IMR-90 (cell line): ENCODE data around the gene RAP2B. TPM values are rescaled to one million over a fixed set of nuclear protein-coding genes. Genes with fewer than 3 reads are reported as not detected.

Experiments used
- ATAC-seq: fragments of 200-7000 bp; cut with Tn5 transposase; 2 replicates; pipeline ENCODE4 v1.9.1; 2020; ENCODE audit warnings: low read depth, mild to moderate bottlenecking, moderate library complexity
- BruUV-seq: library from RNA; stranded (reverse); fragments of 400-500 nt; replicated peaks from 2 replicates; lab custom pipeline; 2021; lab: Mats Ljungman, UMichigan
- CTCF ChIA-PET: fragments of 300-600 bp; formaldehyde crosslinking; extraction: SDS; loops from one replicate; lab custom pipeline; 2021; ENCODE audit warnings: antibody characterized with exemption; lab: Yijun Ruan, JAX
- POLR2A ChIA-PET: fragments of 300-600 bp; sonication (Branson Sonifier 250); formaldehyde crosslinking; loops from one replicate; lab custom pipeline; 2022; ENCODE audit warnings: antibody characterized with exemption; ENCODE audit not compliant: unreplicated experiment; lab: Charles Lee
- DNase-seq: peaks from one replicate; pipeline ENCODE4 v3.0.0; 2013
- H2AFZ ChIP-seq: replicated peaks from 2 replicates; pipeline ENCODE3; 2013; ENCODE audit warnings: low read length, mild to moderate bottlenecking; ENCODE audit not compliant: poor library complexity
- H2AK5ac ChIP-seq: 2 replicates; pipeline ENCODE4 v1.6.1; 2013; ENCODE audit warnings: low read depth, low read length, inconsistent platforms
- H2AK9ac ChIP-seq: replicated peaks from 2 replicates; pipeline ENCODE3; 2013; ENCODE audit warnings: mild to moderate bottlenecking, low read depth, low read length, moderate library complexity; ENCODE audit not compliant: poor library complexity
- H2BK120ac ChIP-seq: 2 replicates; pipeline ENCODE4 v1.6.1; 2013; ENCODE audit warnings: low read depth, low read length, inconsistent platforms
- H2BK15ac ChIP-seq: 3 replicates; pipeline ENCODE4 v1.6.1; 2013; ENCODE audit warnings: low read depth, low read length, inconsistent platforms
- H2BK20ac ChIP-seq: 2 replicates; pipeline ENCODE4 v1.6.1; 2013; ENCODE audit warnings: low read depth, mild to moderate bottlenecking, inconsistent platforms, low read length, moderate library complexity
- H2BK5ac ChIP-seq: 2 replicates; pipeline ENCODE4 v1.6.1; 2013; ENCODE audit warnings: mild to moderate bottlenecking, low read depth, low read length, inconsistent platforms; ENCODE audit not compliant: poor library complexity, severe bottlenecking
- H3K14ac ChIP-seq: replicated peaks from 2 replicates; pipeline ENCODE4 v1.6.1; 2013; ENCODE audit warnings: low read depth, low read length, inconsistent platforms
- H3K18ac ChIP-seq: 2 replicates; pipeline ENCODE4 v1.6.1; 2013; ENCODE audit warnings: low read depth, low read length, control low read depth
- H3K23ac ChIP-seq: 2 replicates; pipeline ENCODE4 v1.6.1; 2013; ENCODE audit warnings: low read depth, low read length, inconsistent platforms
- H3K27ac ChIP-seq: 2 replicates; pipeline ENCODE4 v1.5.1; 2013; ENCODE audit warnings: mild to moderate bottlenecking, control low read depth, low read length; ENCODE audit not compliant: insufficient read depth
- H3K27me3 ChIP-seq: 2 replicates; pipeline ENCODE4 v1.6.1; 2013; ENCODE audit warnings: low read length; ENCODE audit not compliant: control insufficient read depth, insufficient read depth
- H3K36me3 ChIP-seq: 2 replicates; pipeline ENCODE4 v1.6.1; 2013; ENCODE audit warnings: low read length, mixed read lengths; ENCODE audit not compliant: control insufficient read depth, insufficient read depth
- H3K4ac ChIP-seq: 2 replicates; pipeline ENCODE4 v1.6.1; 2013; ENCODE audit warnings: low read depth, low read length, inconsistent platforms
- H3K4me1 ChIP-seq: 2 replicates; pipeline ENCODE4 v1.6.1; 2013; ENCODE audit warnings: low read length, mixed read lengths; ENCODE audit not compliant: control insufficient read depth, insufficient read depth
- H3K4me2 ChIP-seq: 2 replicates; pipeline ENCODE4 v1.6.1; 2013; ENCODE audit warnings: low read depth, mild to moderate bottlenecking, control low read depth, low read length, moderate library complexity
- H3K4me3 ChIP-seq: 2 replicates; pipeline ENCODE4 v1.5.1; 2013; ENCODE audit warnings: low read depth, mild to moderate bottlenecking, control low read depth, low read length, moderate library complexity; ENCODE audit not compliant: insufficient read depth
- H3K56ac ChIP-seq: 2 replicates; pipeline ENCODE4 v1.6.1; 2013; ENCODE audit warnings: low read length, inconsistent platforms; ENCODE audit not compliant: insufficient read depth; ENCODE audit errors: extremely low read depth
- H3K79me1 ChIP-seq, 2 experiments: 2 replicates each; pipeline ENCODE4 v1.6.1; 2013; ENCODE audit warnings: low read length in 2 of 2, inconsistent platforms in 1 of 2, low read depth in 1 of 2
- H3K9ac ChIP-seq: 2 replicates; pipeline ENCODE4 v1.6.1; 2013; ENCODE audit warnings: low read depth, low read length, control low read depth
- H3K9me1 ChIP-seq: 2 replicates; pipeline ENCODE4 v1.6.1; 2013; ENCODE audit warnings: low read length, inconsistent platforms; ENCODE audit not compliant: insufficient read depth
- H3K9me3 ChIP-seq: 2 replicates; pipeline ENCODE4 v1.6.1; 2013; ENCODE audit warnings: low read length; ENCODE audit not compliant: control insufficient read depth, insufficient read depth
- H4K20me1 ChIP-seq: 2 replicates; pipeline ENCODE4 v1.6.1; 2013; ENCODE audit warnings: low read length, inconsistent platforms; ENCODE audit not compliant: insufficient read depth
- H4K5ac ChIP-seq: 2 replicates; pipeline ENCODE4 v1.6.1; 2013; ENCODE audit warnings: mild to moderate bottlenecking, low read depth, low read length, control low read depth
- H4K8ac ChIP-seq, 2 experiments: 2 replicates each; pipeline ENCODE4 v1.6.1; 2013; ENCODE audit warnings: low read depth in 2 of 2, low read length in 2 of 2, control low read depth in 1 of 2, inconsistent platforms in 1 of 2
- H4K91ac ChIP-seq: 2 replicates; pipeline ENCODE4 v1.6.1; 2013; ENCODE audit warnings: low read depth, low read length, inconsistent platforms; ENCODE audit not compliant: insufficient read depth
- BHLHE40 ChIP-seq: fragments of 150-350 bp; IDR thresholded peaks from 2 replicates; pipeline ENCODE4 v1.6.1; 2016; ENCODE audit warnings: mild to moderate bottlenecking, low read depth, low read length
- CEBPB ChIP-seq: IDR thresholded peaks from 2 replicates; pipeline ENCODE4 v1.6.1; 2012; ENCODE audit warnings: low read depth, low read length, improper control_type of control experiment
- CHD1 ChIP-seq: IDR thresholded peaks from 2 replicates; pipeline ENCODE4 v1.6.1; 2012; ENCODE audit warnings: low read depth, low read length, improper control_type of control experiment
- CTCF ChIP-seq: conservative IDR thresholded peaks from 2 replicates; pipeline ENCODE4 v1.5.1; 2012; ENCODE audit warnings: mild to moderate bottlenecking, low read depth, low read length, improper control_type of control experiment
- ELK1 ChIP-seq: fragments of 150-350 bp; IDR thresholded peaks from 2 replicates; pipeline ENCODE4 v1.6.1; 2016; ENCODE audit warnings: low read depth, mild to moderate bottlenecking, low read length, moderate library complexity, borderline replicate concordance
- FOS ChIP-seq: fragments of 150-350 bp; IDR thresholded peaks from 2 replicates; pipeline ENCODE4 v1.6.1; 2016; ENCODE audit warnings: low read depth, low read length
- MAFK ChIP-seq: IDR thresholded peaks from 2 replicates; pipeline ENCODE4 v1.6.1; 2012; ENCODE audit warnings: low read depth, low read length, improper control_type of control experiment
- MAZ ChIP-seq: IDR thresholded peaks from 2 replicates; pipeline ENCODE4 v1.6.1; 2012; ENCODE audit warnings: low read depth, mild to moderate bottlenecking, low read length, improper control_type of control experiment, moderate library complexity, borderline replicate concordance
- MXI1 ChIP-seq: IDR thresholded peaks from 2 replicates; pipeline ENCODE4 v1.6.1; 2012; ENCODE audit warnings: low read depth, mild to moderate bottlenecking, low read length, moderate library complexity, borderline replicate concordance
- NFE2L2 ChIP-seq: fragments of 150-350 bp; IDR thresholded peaks from 2 replicates; pipeline ENCODE4 v1.6.1; 2016; ENCODE audit warnings: low read depth, mild to moderate bottlenecking, low read length
- POLR2A ChIP-seq: IDR thresholded peaks from 2 replicates; pipeline ENCODE4 v1.6.1; 2012; ENCODE audit warnings: mild to moderate bottlenecking, low read depth, low read length
- RAD21 ChIP-seq: IDR thresholded peaks from 2 replicates; pipeline ENCODE4 v1.6.1; 2012; ENCODE audit warnings: low read length, improper control_type of control experiment
- RCOR1 ChIP-seq: IDR thresholded peaks from 2 replicates; pipeline ENCODE4 v1.6.1; 2012; ENCODE audit warnings: mild to moderate bottlenecking, low read length, improper control_type of control experiment; ENCODE audit not compliant: insufficient replicate concordance
- RFX5 ChIP-seq: IDR thresholded peaks from 2 replicates; pipeline ENCODE4 v1.8.0; 2012; ENCODE audit warnings: low read depth, mild to moderate bottlenecking, low read length, moderate library complexity
- SMC3 ChIP-seq: fragments of 150-350 bp; IDR thresholded peaks from 2 replicates; pipeline ENCODE4 v1.6.1; 2016; ENCODE audit warnings: low read depth, mild to moderate bottlenecking, antibody characterized with exemption, low read length, moderate library complexity
- USF2 ChIP-seq: fragments of 150-350 bp; IDR thresholded peaks from 2 replicates; pipeline ENCODE4 v1.6.1; 2017; ENCODE audit warnings: mild to moderate bottlenecking, antibody characterized with exemption, low read length, low read depth
- whole genome bisulfite sequencing, 2 experiments: methylation state at CpG; one replicate each; pipeline versions ENCODE4 v1.1.5 to v1.1.7; 2013; ENCODE audit warnings: missing lambda C conversion rate in 2 of 2; ENCODE audit not compliant: insufficient read length in 1 of 2; ENCODE audit errors: extremely low coverage in 2 of 2; 5-methylcytosine and 5-hydroxymethylcytosine counted together
- dilution Hi-C: fragments of 300-500 bp; cut with HindIII; formaldehyde crosslinking; loops from one replicate; pipeline ENCODE4 v1.14.3; 2018; ENCODE audit warnings: low sequenced_read_pairs; ENCODE audit not compliant: unreplicated experiment
- in situ Hi-C: fragments of 300-500 bp; cut with MboI; formaldehyde crosslinking; loops from 3 replicates; pipeline ENCODE4 v1.14.3; 2019; ENCODE audit warnings: low sequenced_read_pairs, inconsistent platforms, mixed read lengths
- intact Hi-C: fragments of 100-400 bp; cut with micrococcal nuclease; formaldehyde crosslinking; loops from 2 replicates; pipeline ENCODE4 v1.10.0; 2022
- polyA plus RNA-seq, 3 experiments: library from polyadenylated mRNA; depleted of rRNA; stranded (reverse); fragments of >200 nt; gene quantifications; 2 replicates each; pipeline ENCODE4 v1.2.3, GENCODE V29; 2012; ENCODE audit warnings: low replicate concordance in 1 of 3
- total RNA-seq: library from RNA; depleted of rRNA; stranded (reverse); fragments of >200 nt; gene quantifications from 2 replicates; pipeline ENCODE4 v1.2.3, GENCODE V29; 2012

The RAP2B gene
- total and polyA plus RNA-seq, 2 of the 4 experiments (the other 2 are of a cell fraction): 6.6 to 12.4 TPM

- H2AK9ac ChIP-seq: no peak overlapping the region
- H2BK120ac ChIP-seq: no peak overlapping the region
- ChIA-PET CTCF (no interaction called here), POLR2A (no interaction called here)
- no peak overlapping the region for H3K27ac ChIP-seq
- TF ChIP-seq CHD1 (no peak), RFX5 (no peak), MXI1 (no peak), BHLHE40 (no peak), MAZ (no peak), ELK1 (no peak), POLR2A (no peak), NFE2L2 (no peak), CEBPB (no peak), USF2 (no peak), FOS (no peak), RCOR1 (no peak), SMC3 (no peak), MAFK (no peak), RAD21 (no peak), CTCF (no peak)
- dilution Hi-C loops: no loop called here
- H3K9ac ChIP-seq: no peak overlapping the region
- no peaks in the 10 kb centered on the region for H3K79me1 ChIP-seq
- BruUV-seq: no TSS peak
- no peak for ATAC-seq
- H3K9me1 ChIP-seq: no peaks in the 10 kb centered on the region; the same call in 1 of the 2 replicates
- H3K4ac ChIP-seq: no peak overlapping the region
- no peak overlapping the region for H2AFZ ChIP-seq
- intact Hi-C loops: loop anchor here (1.0 kb wide), 1 partner anchor 41 kb away; no protein-coding TSS in a partner anchor
- no peak overlapping the region for H3K14ac ChIP-seq
- H4K91ac ChIP-seq: no peak overlapping the region
- no peak overlapping the region for H4K5ac ChIP-seq
- H3K4me2 ChIP-seq: no peak overlapping the region
- no peak overlapping the region for H3K56ac ChIP-seq
- H4K8ac ChIP-seq: no peak overlapping the region
- no peaks in the 10 kb centered on the region for H4K20me1 ChIP-seq
- WGBS, 2 experiments: no CpG with 5 or more reads among the region's 3 CpGs
- no peaks in the 10 kb centered on the region for H3K27me3 ChIP-seq
- no peaks in the 10 kb centered on the region for H3K9me3 ChIP-seq
- H3K18ac ChIP-seq: no peak overlapping the region
- no peak overlapping the region for H2BK5ac ChIP-seq
- in situ Hi-C loops: no loop called here
- H2BK15ac ChIP-seq: no peak overlapping the region
- H2BK20ac ChIP-seq: no peak overlapping the region
- H3K23ac ChIP-seq: no peak overlapping the region
- no peak overlapping the region for H3K4me3 ChIP-seq
- H2AK5ac ChIP-seq: no peak overlapping the region
- H3K4me1 ChIP-seq: peaks cover 5% of the 10 kb centered on the region; the same call in 1 of the 2 replicates
- no peaks in the 10 kb centered on the region for H3K36me3 ChIP-seq
- DNase-seq: no peak
These were observed 14.2 kb downstream of the RAP2B start for GRCh38 chr3:153176197-153176596.
